ENCODE measurements around the gene RXRA. TPM values are rescaled to one million over a fixed set of nuclear protein-coding genes. Genes with fewer than 3 reads are reported as not detected.

The RXRA gene
- total and polyA plus RNA-seq, 2 of the 13 experiments (the other 11 are each of a cell fraction or from before 2014, with no cell fraction given): 18.9 to 29.2 TPM

GRCh38 chr9:134364391-134365114 is 38.3 kb downstream of the RXRA start (continued):
- peak in 1 of 2 experiments; percentile 50; a peak in 2 of 4 replicates for TF ChIP-seq HMGXB4 (CRISPR knock-in tag; IDR thresholded peaks at IDR 0.05; ENCODE audit: borderline replicate concordance in 1 of 2, low read depth in 1 of 2)
- TF ChIP-seq AGO2 (optimal IDR thresholded peaks at IDR 0.05; ENCODE audit: low read depth, low read length): peak; percentile 46
- TF ChIP-seq ZNF709 (CRISPR knock-in tag; IDR thresholded peaks at IDR 0.05): peak; percentile 78; the same call in 1 of the 2 replicates
- TF ChIP-seq HNF4A (CRISPR knock-in tag; IDR thresholded peaks at IDR 0.05): peak; percentile 91

GRCh38 chr9:134365115-134365596 is 38.9 kb downstream of the RXRA start:
- Histone ChIP-seq H3K4me1 (ENCODE audit: insufficient read depth, low read length) (peaks cover 67% of the 10 kb centered on the region), H3K9ac (ENCODE audit: insufficient read depth, low read depth, low read length) (peak overlapping the region; percentile 43; the same call in 1 of the 2 replicates), H3K36me3 (replicated peaks in 1 of 2; ENCODE audit: control insufficient read depth in 1 of 2, insufficient read depth in 2 of 2, low read length in 2 of 2) (no peaks in the 10 kb centered on the region), H2AFZ (ENCODE audit: low read length) (no peak overlapping the region), H3K27ac (ENCODE audit: extremely low read length, insufficient read depth, low read length) (peak overlapping the region; percentile 74), H3K4me3 (replicated peaks in 1 of 3; ENCODE audit: insufficient read depth in 1 of 3, low read depth in 2 of 3, low read length in 3 of 3) (peak overlapping the region in 1 of 3 experiments; percentile 45; a peak in 1 of 6 replicates), H3K9me3 (ENCODE audit: low read length) (no peaks in the 10 kb centered on the region), H3K27me3 (ENCODE audit: control insufficient read depth in 1 of 2, insufficient read depth in 2 of 2, low read length in 2 of 2) (no peaks in the 10 kb centered on the region), H4K20me1 (ENCODE audit: insufficient read depth, low read length) (peaks cover 32% of the 10 kb centered on the region; the same call in 1 of the 2 replicates), H3K4me2 (ENCODE audit: low read depth, low read length) (peak overlapping the region; percentile 65), H3K79me2 (ENCODE audit: insufficient read depth, low read length) (peaks cover 68% of the 10 kb centered on the region)
- in situ Hi-C loops (cut with HindIII; ENCODE audit: extremely low pct_ligation_motif_present, low pct_unique_long_range_greater_than_20kb) (no loop called here), intact Hi-C loops (cut with micrococcal nuclease; ENCODE audit: unreplicated experiment) (loop anchor here (1.0 to 5.0 kb wide), 2 partner anchors 27 to 38 kb away; partner anchors contain the start of gene RXRA)
- peak; percentile 30; the same call in 2 of the 3 replicates for ATAC-seq
- no TSS peak for BruUV-seq (replicated peaks)
- 26% methylated on average over 3 of the region's 21 CpGs for WGBS (ENCODE audit: low lambda C conversion rate)
- ChIA-PET CTCF (ENCODE audit: low intra/inter-chr PET ratio, low total read pairs) (no interaction called here), POLR2A (interaction anchor here (1.3 to 2.5 kb wide), 2 partner anchors 29 to 36 kb away, joined by 4 to 23 read pairs; no protein-coding TSS in a partner anchor)
- DNase-seq (ENCODE audit: low spot score): no peak
- FAIRE-seq: no peak
- TF ChIP-seq RARG (CRISPR knock-in tag; IDR thresholded peaks at IDR 0.05; ENCODE audit: low read depth) (no peak), ATM (IDR thresholded peaks at IDR 0.05; ENCODE audit: borderline replicate concordance) (no peak), GFI1 (CRISPR knock-in tag; IDR thresholded peaks at IDR 0.05; ENCODE audit: borderline replicate concordance) (no peak), SRSF9 (IDR thresholded peaks at IDR 0.05; ENCODE audit: borderline replicate concordance, insufficient read depth, low read depth, low read length, poor library complexity, severe bottlenecking) (no peak), ZNF383 (CRISPR knock-in tag; IDR thresholded peaks at IDR 0.05; ENCODE audit: borderline replicate concordance) (no peak), STAG1 (CRISPR knock-in tag; IDR thresholded peaks at IDR 0.05) (no peak), ZNF784 (CRISPR knock-in tag; IDR thresholded peaks at IDR 0.05; ENCODE audit: borderline replicate concordance) (no peak), KAT2B (IDR thresholded peaks at IDR 0.05; ENCODE audit: borderline replicate concordance, low read depth, low read length) (no peak), TFDP1 (CRISPR knock-in tag; IDR thresholded peaks at IDR 0.05; ENCODE audit: borderline replicate concordance) (no peak), ZNF232 (CRISPR knock-in tag; IDR thresholded peaks at IDR 0.05; ENCODE audit: borderline replicate concordance) (0 out of 2 replicates have a peak, but pooled peaks have one; percentile 31), TERF1 (CRISPR knock-in tag; IDR thresholded peaks at IDR 0.05) (no peak)
